Measurements from ENCODE around the gene ANXA1. TPM values are rescaled to one million over a fixed set of nuclear protein-coding genes. Genes with fewer than 3 reads are reported as not detected.

Gene ANXA1
- total RNA-seq, 1 experiment from 2014 or later: 486 TPM

GRCh38 chr9:73138516-73138915 lies 13.1 kb upstream of the ANXA1 start:
- H3K9me3 ChIP-seq (ENCODE audit: control insufficient read depth in 1 of 2, insufficient read depth in 1 of 2, low read depth in 1 of 2, low read length in 2 of 2): no peaks in the 10 kb centered on the region
- no peak overlapping the region for H3K9ac ChIP-seq (ENCODE audit: low read length)
- ChIA-PET POLR2A (interaction anchor here (1.6 to 1.8 kb wide), 3 partner anchors 9 to 20 kb away, joined by 4 to 11 read pairs (median 9); no protein-coding TSS in a partner anchor), RAD21 (ENCODE audit: low non-redundant PET in 1 of 2, low total read pairs in 2 of 2, uncharacterized antibody in 2 of 2, unreplicated experiment in 2 of 2) (no interaction called here), CTCF (interaction anchor here (1.6 kb wide), 1 partner anchor 31 kb away, joined by 6 read pairs; no protein-coding TSS in a partner anchor)
- H3K4me1 ChIP-seq (ENCODE audit: control insufficient read depth in 1 of 2, insufficient read depth in 2 of 2, low read length in 2 of 2): peaks cover 33 to 41% of the 10 kb centered on the region in 2 experiments
- H3K4me3 ChIP-seq (replicated peaks in 1 of 2; ENCODE audit: low read depth in 1 of 2, low read length in 2 of 2): no peak overlapping the region
- no peaks in the 10 kb centered on the region; the same call in 1 of the 2 replicates for H3K9me2 ChIP-seq (ENCODE audit: insufficient read depth)
- H3K27me3 ChIP-seq (ENCODE audit: insufficient read depth, low read length): no peaks in the 10 kb centered on the region
- no peaks in the 10 kb centered on the region for H3K36me3 ChIP-seq (ENCODE audit: control insufficient read depth in 1 of 2, insufficient read depth in 2 of 2, low read length in 2 of 2)
- no peaks in the 10 kb centered on the region for H4K20me1 ChIP-seq (ENCODE audit: insufficient read depth)
- TF ChIP-seq SRF (IDR thresholded peaks at IDR 0.05; ENCODE audit: low read depth) (no peak), ZFX (IDR thresholded peaks at IDR 0.05) (no peak), ATF3 (IDR thresholded peaks at IDR 0.05) (no peak), ZNF274 (IDR thresholded peaks at IDR 0.05; ENCODE audit: low read depth, low read length) (no peak), FOSL1 (IDR thresholded peaks at IDR 0.05; ENCODE audit: low read depth) (no peak), RAD21 (IDR thresholded peaks at IDR 0.05; ENCODE audit: low read depth) (no peak), SP1 (IDR thresholded peaks at IDR 0.05; ENCODE audit: low read depth) (no peak), REST (IDR thresholded peaks at IDR 0.05; ENCODE audit: low read depth) (no peak), SIN3A (IDR thresholded peaks at IDR 0.05; ENCODE audit: low read depth) (no peak), CTCF (IDR thresholded peaks at IDR 0.05 in 2 of 3, conservative IDR thresholded peaks at IDR 0.05 in 1 of 3; ENCODE audit: borderline replicate concordance in 1 of 3, insufficient read depth in 1 of 3, low read depth in 2 of 3, low read length in 2 of 3) (no peak), TCF7L2 (IDR thresholded peaks at IDR 0.05; ENCODE audit: borderline replicate concordance, extremely low read depth, insufficient read depth, insufficient read length) (no peak), EZH2 (IDR thresholded peaks at IDR 0.05) (no peak), CEBPB (IDR thresholded peaks at IDR 0.05; ENCODE audit: low read depth) (no peak), MAX (IDR thresholded peaks at IDR 0.05) (no peak), EGR1 (IDR thresholded peaks at IDR 0.05; ENCODE audit: low read depth) (no peak), POLR2A (IDR thresholded peaks at IDR 0.05; ENCODE audit: borderline replicate concordance, extremely low read depth, insufficient read depth, insufficient read length) (no peak), ZBTB33 (IDR thresholded peaks at IDR 0.05; ENCODE audit: extremely low read depth, insufficient replicate concordance, low read length) (no peak)
- H2AFZ ChIP-seq (ENCODE audit: low read depth, low read length, poor library complexity, severe bottlenecking): peak overlapping the region; percentile 95
- no peak for DNase-seq (ENCODE audit: low read depth, low spot score)
- BruUV-seq (replicated peaks): no TSS peak
- no peak overlapping the region for H3K27ac ChIP-seq (ENCODE audit: low read depth, low read length)
- intact Hi-C loops (cut with micrococcal nuclease): no loop called here
- no peak overlapping the region for H3K4me2 ChIP-seq (ENCODE audit: low read length)
- no peak for ATAC-seq
- H3K79me2 ChIP-seq (ENCODE audit: insufficient read depth, low read length): no peaks in the 10 kb centered on the region
